Type B pancreatic cell (in vitro differentiated cells): Measurements from ENCODE around the gene GABRR1. TPM values are rescaled to one million over a fixed set of nuclear protein-coding genes. Genes with fewer than 3 reads are reported as not detected.

Experiments
- DNase-seq: peaks from one replicate; pipeline ENCODE4 v3.0.0; 2021; ENCODE audit warnings: mixed read lengths; ENCODE audit not compliant: unreplicated experiment; ENCODE audit errors: extremely low spot score
- H3K27ac Mint-ChIP-seq: 2 replicates; pipeline ENCODE4 v1.8.0; 2021; ENCODE audit warnings: mild to moderate bottlenecking, mixed read lengths
- H3K27me3 Mint-ChIP-seq: 2 replicates; pipeline ENCODE4 v1.8.0; 2021; ENCODE audit warnings: mixed read lengths
- H3K36me3 Mint-ChIP-seq: 2 replicates; pipeline ENCODE4 v1.8.0; 2021; ENCODE audit warnings: mixed read lengths
- H3K4me1 Mint-ChIP-seq: one replicate; pipeline ENCODE4 v1.8.0; 2021; ENCODE audit warnings: mixed read lengths; ENCODE audit not compliant: unreplicated experiment
- H3K4me3 Mint-ChIP-seq: 2 replicates; pipeline ENCODE4 v1.8.0; 2021; ENCODE audit warnings: mild to moderate bottlenecking, mixed read lengths
- H3K9me3 Mint-ChIP-seq: 2 replicates; pipeline ENCODE4 v1.8.0; 2021; ENCODE audit warnings: mixed read lengths
- total RNA-seq: library from RNA; stranded (reverse); gene quantifications from 2 replicates; pipeline ENCODE4 v1.2.1, GENCODE V29; 2021; ENCODE audit warnings: low replicate concordance
- TF ChIP-seq, protein P1 (sequence below): fragments of 200-600 bp; sonication (generic); conservative IDR thresholded peaks from 2 replicates; pipeline ENCODE4 v1.5.0; 2021; ENCODE audit warnings: antibody characterized with exemption, mild to moderate bottlenecking

The GABRR1 gene
- total RNA-seq, 1 donor from 2014 or later: not detected

GRCh38 chr6:89251170-89251569, 34.0 kb upstream of the GABRR1 start:
- Mint-ChIP-seq H3K9me3 (no peaks in the 10 kb centered on the region), H3K4me1 (no peaks in the 10 kb centered on the region), H3K36me3 (no peaks in the 10 kb centered on the region), H3K4me3 (no peak overlapping the region), H3K27me3 (peaks cover 2% of the 10 kb centered on the region), H3K27ac (no peak overlapping the region)
- TF ChIP-seq, protein P1, sequence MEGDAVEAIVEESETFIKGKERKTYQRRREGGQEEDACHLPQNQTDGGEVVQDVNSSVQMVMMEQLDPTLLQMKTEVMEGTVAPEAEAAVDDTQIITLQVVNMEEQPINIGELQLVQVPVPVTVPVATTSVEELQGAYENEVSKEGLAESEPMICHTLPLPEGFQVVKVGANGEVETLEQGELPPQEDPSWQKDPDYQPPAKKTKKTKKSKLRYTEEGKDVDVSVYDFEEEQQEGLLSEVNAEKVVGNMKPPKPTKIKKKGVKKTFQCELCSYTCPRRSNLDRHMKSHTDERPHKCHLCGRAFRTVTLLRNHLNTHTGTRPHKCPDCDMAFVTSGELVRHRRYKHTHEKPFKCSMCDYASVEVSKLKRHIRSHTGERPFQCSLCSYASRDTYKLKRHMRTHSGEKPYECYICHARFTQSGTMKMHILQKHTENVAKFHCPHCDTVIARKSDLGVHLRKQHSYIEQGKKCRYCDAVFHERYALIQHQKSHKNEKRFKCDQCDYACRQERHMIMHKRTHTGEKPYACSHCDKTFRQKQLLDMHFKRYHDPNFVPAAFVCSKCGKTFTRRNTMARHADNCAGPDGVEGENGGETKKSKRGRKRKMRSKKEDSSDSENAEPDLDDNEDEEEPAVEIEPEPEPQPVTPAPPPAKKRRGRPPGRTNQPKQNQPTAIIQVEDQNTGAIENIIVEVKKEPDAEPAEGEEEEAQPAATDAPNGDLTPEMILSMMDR: no peak
- no peak for DNase-seq

- DNase-seq: no peak
- Mint-ChIP-seq H3K27me3 (peaks cover 2% of the 10 kb centered on the region), H3K4me1 (no peaks in the 10 kb centered on the region), H3K9me3 (no peaks in the 10 kb centered on the region), H3K27ac (no peak overlapping the region), H3K4me3 (no peak overlapping the region), H3K36me3 (no peaks in the 10 kb centered on the region)
- TF ChIP-seq, protein P1: no peak
Observed at GRCh38 chr6:89250239-89250638, 33.1 kb upstream of the GABRR1 start.

- DNase-seq: no peak
- Mint-ChIP-seq H3K9me3 (no peaks in the 10 kb centered on the region), H3K4me3 (no peak overlapping the region), H3K27ac (no peak overlapping the region), H3K27me3 (peaks cover 7% of the 10 kb centered on the region), H3K36me3 (no peaks in the 10 kb centered on the region), H3K4me1 (peaks cover 12% of the 10 kb centered on the region)
- TF ChIP-seq, protein P1: no peak
Observed at GRCh38 chr6:89244241-89244985, 27.3 kb upstream of the GABRR1 start.

- Mint-ChIP-seq H3K4me1 (peaks cover 12% of the 10 kb centered on the region), H3K27ac (no peak overlapping the region), H3K4me3 (no peak overlapping the region), H3K9me3 (no peaks in the 10 kb centered on the region), H3K36me3 (no peaks in the 10 kb centered on the region), H3K27me3 (peaks cover 7% of the 10 kb centered on the region)
- TF ChIP-seq, protein P1: no peak
- no peak for DNase-seq
Observed at GRCh38 chr6:89243331-89243629, 26.1 kb upstream of the GABRR1 start.

- Mint-ChIP-seq H3K4me3 (no peak overlapping the region), H3K27me3 (peaks cover 7% of the 10 kb centered on the region), H3K9me3 (no peaks in the 10 kb centered on the region), H3K4me1 (peaks cover 12% of the 10 kb centered on the region), H3K27ac (no peak overlapping the region), H3K36me3 (no peaks in the 10 kb centered on the region)
- no peak for DNase-seq
- TF ChIP-seq, protein P1: peak; percentile 77
Observed at GRCh38 chr6:89242574-89243330, 25.6 kb upstream of the GABRR1 start.
